Measurements from ENCODE around the gene MLANA.

GRCh38 chr9:5886114-5886939 lies 4.4 kb upstream of the MLANA start:
- TF ChIP-seq CTCF (conservative IDR thresholded peaks at IDR 0.05 in 1 of 2, IDR thresholded peaks at IDR 0.05 in 1 of 2; ENCODE audit: low read depth in 1 of 2, low read length in 2 of 2) (peak; percentile 94 to 98), EZH2 (IDR thresholded peaks at IDR 0.05; ENCODE audit: low read length, missing control alignments) (no peak)

Measured in fibroblast of lung (primary cell).